LNCaP clone FGC (cell line): ENCODE measurements around the gene RALGAPA2.

ENCODE experiments used
- DNase-seq: peaks from one replicate; pipeline ENCODE4 v3.0.0-alpha.2; 2011; ENCODE audit warnings: low read depth
- H3K4me3 ChIP-seq: 2 replicates; pipeline ENCODE4 v1.5.1; 2011; ENCODE audit warnings: mild to moderate bottlenecking, low read depth, low read length, control low read depth
- CTCF ChIP-seq: IDR thresholded peaks from 2 replicates; pipeline ENCODE4 v1.5.1; 2012; ENCODE audit warnings: mild to moderate bottlenecking; ENCODE audit not compliant: control insufficient read depth, insufficient read depth; ENCODE audit errors: extremely low read depth

RALGAPA2 gene

GRCh38 chr20:20480689-20481088 is 231.8 kb downstream of the RALGAPA2 start:
- TF ChIP-seq CTCF: no peak
- no peak for DNase-seq
- no peak overlapping the region for H3K4me3 ChIP-seq

GRCh38 chr20:20480126-20480525 is 232.3 kb downstream of the RALGAPA2 start:
- no peak for TF ChIP-seq CTCF
- no peak overlapping the region for H3K4me3 ChIP-seq
- DNase-seq: no peak

- DNase-seq: no peak
- no peak overlapping the region for H3K4me3 ChIP-seq
- no peak for TF ChIP-seq CTCF
Measured at GRCh38 chr20:20477444-20478041, 234.9 kb downstream of the RALGAPA2 start.

GRCh38 chr20:20476504-20476903 is 235.9 kb downstream of the RALGAPA2 start:
- TF ChIP-seq CTCF: no peak
- no peak overlapping the region for H3K4me3 ChIP-seq

GRCh38 chr20:20473657-20474056 is 238.8 kb downstream of the RALGAPA2 start:
- no peak for TF ChIP-seq CTCF
- H3K4me3 ChIP-seq: no peak overlapping the region
- no peak for DNase-seq

More at GRCh38 chr20:20476504-20476903, 235.9 kb downstream of the RALGAPA2 start:
- no peak for DNase-seq

- no peak for DNase-seq
- no peak for TF ChIP-seq CTCF
- no peak overlapping the region for H3K4me3 ChIP-seq
Measured at GRCh38 chr20:20472684-20473274, 239.7 kb downstream of the RALGAPA2 start.
